ENCODE measurements around the gene DYNC2H1. TPM values are rescaled to one million over a fixed set of nuclear protein-coding genes. Genes with fewer than 3 reads are reported as not detected.

DYNC2H1 gene, protein sequence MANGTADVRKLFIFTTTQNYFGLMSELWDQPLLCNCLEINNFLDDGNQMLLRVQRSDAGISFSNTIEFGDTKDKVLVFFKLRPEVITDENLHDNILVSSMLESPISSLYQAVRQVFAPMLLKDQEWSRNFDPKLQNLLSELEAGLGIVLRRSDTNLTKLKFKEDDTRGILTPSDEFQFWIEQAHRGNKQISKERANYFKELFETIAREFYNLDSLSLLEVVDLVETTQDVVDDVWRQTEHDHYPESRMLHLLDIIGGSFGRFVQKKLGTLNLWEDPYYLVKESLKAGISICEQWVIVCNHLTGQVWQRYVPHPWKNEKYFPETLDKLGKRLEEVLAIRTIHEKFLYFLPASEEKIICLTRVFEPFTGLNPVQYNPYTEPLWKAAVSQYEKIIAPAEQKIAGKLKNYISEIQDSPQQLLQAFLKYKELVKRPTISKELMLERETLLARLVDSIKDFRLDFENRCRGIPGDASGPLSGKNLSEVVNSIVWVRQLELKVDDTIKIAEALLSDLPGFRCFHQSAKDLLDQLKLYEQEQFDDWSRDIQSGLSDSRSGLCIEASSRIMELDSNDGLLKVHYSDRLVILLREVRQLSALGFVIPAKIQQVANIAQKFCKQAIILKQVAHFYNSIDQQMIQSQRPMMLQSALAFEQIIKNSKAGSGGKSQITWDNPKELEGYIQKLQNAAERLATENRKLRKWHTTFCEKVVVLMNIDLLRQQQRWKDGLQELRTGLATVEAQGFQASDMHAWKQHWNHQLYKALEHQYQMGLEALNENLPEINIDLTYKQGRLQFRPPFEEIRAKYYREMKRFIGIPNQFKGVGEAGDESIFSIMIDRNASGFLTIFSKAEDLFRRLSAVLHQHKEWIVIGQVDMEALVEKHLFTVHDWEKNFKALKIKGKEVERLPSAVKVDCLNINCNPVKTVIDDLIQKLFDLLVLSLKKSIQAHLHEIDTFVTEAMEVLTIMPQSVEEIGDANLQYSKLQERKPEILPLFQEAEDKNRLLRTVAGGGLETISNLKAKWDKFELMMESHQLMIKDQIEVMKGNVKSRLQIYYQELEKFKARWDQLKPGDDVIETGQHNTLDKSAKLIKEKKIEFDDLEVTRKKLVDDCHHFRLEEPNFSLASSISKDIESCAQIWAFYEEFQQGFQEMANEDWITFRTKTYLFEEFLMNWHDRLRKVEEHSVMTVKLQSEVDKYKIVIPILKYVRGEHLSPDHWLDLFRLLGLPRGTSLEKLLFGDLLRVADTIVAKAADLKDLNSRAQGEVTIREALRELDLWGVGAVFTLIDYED (N-terminal part only)
- total RNA-seq = 22.1 TPM
- long read RNA-seq, partial matches to known transcripts = 7 of 9 reads
- long read RNA-seq, other reads (novel, unspliced or antisense) = 2 of 9 reads

GRCh38 chr11:103108933-103109817, at the start of gene DYNC2H1:
Gene DYNC2H1 (plus strand): TSS chr11:103109426. CDS start chr11:103109575, 149 bp downstream.
- peak; percentile 100 for ATAC-seq

GRCh38 chr11:103061656-103062055, 47.6 kb upstream of the DYNC2H1 start:
- Histone ChIP-seq H3K27ac (no peak overlapping the region), H3K27me3 (ENCODE audit: low read depth) (no peaks in the 10 kb centered on the region), H3K36me3 (peaks cover 65% of the 10 kb centered on the region), H3K9me3 (no peaks in the 10 kb centered on the region), H3K4me1 (peaks cover under 1% of the 10 kb centered on the region), H3K4me3 (no peak overlapping the region)
- DNase-seq (no peak), ATAC-seq (no peak)
- intact Hi-C loops (cut with DNase I) = no loop called here
- TF ChIP-seq, protein P1, sequence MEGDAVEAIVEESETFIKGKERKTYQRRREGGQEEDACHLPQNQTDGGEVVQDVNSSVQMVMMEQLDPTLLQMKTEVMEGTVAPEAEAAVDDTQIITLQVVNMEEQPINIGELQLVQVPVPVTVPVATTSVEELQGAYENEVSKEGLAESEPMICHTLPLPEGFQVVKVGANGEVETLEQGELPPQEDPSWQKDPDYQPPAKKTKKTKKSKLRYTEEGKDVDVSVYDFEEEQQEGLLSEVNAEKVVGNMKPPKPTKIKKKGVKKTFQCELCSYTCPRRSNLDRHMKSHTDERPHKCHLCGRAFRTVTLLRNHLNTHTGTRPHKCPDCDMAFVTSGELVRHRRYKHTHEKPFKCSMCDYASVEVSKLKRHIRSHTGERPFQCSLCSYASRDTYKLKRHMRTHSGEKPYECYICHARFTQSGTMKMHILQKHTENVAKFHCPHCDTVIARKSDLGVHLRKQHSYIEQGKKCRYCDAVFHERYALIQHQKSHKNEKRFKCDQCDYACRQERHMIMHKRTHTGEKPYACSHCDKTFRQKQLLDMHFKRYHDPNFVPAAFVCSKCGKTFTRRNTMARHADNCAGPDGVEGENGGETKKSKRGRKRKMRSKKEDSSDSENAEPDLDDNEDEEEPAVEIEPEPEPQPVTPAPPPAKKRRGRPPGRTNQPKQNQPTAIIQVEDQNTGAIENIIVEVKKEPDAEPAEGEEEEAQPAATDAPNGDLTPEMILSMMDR (IDR thresholded peaks at IDR 0.05) = no peak

More at GRCh38 chr11:103108933-103109817, at the start of gene DYNC2H1:
- Histone ChIP-seq H3K9me3 (no peaks in the 10 kb centered on the region), H3K4me1 (peaks cover 19% of the 10 kb centered on the region), H3K36me3 (no peaks in the 10 kb centered on the region), H3K27ac (peak within 1 kb of the TSS; percentile 79), H3K27me3 (ENCODE audit: low read depth) (no peaks in the 10 kb centered on the region), H3K4me3 (peak within 1 kb of the TSS; percentile 57)
- DNase-seq = peak; percentile 93
- TF ChIP-seq, protein P1 (IDR thresholded peaks at IDR 0.05) = peak; percentile 63
- intact Hi-C loops (cut with DNase I) = no loop called here

DNA sequence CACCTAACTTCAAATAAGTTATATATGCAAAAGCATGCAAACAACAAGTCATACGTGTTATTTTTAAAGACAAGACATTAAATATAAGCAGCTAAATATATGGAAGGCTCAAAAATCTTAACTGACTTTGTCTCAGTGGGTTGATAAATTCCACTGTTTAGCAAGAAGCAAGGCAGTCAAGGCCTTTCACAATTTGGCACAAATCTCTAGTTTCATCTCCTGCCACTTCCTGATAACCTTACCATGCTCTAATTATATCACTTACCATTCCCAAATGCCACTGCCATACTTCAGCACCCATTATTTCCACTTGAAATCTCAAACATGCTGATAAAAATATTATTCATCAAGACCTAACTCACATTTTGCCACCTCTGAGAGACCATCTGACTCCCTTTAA, 42.1 kb upstream of the DYNC2H1 start:
- no peaks in the 10 kb centered on the region for H3K27me3 ChIP-seq (ENCODE audit: low read depth)
- no peak overlapping the region for H3K4me3 ChIP-seq
- no peak overlapping the region for H3K27ac ChIP-seq
- ATAC-seq (no peak), DNase-seq (no peak)
- H3K36me3 ChIP-seq = peaks cover 34% of the 10 kb centered on the region
- peaks cover 11% of the 10 kb centered on the region for H3K4me1 ChIP-seq
- intact Hi-C loops (cut with DNase I) = no loop called here
- no peaks in the 10 kb centered on the region for H3K9me3 ChIP-seq
- TF ChIP-seq, protein P1 (IDR thresholded peaks at IDR 0.05) = no peak

GRCh38 chr11:103069367-103069766, 39.9 kb upstream of the DYNC2H1 start:
- DNase-seq (no peak), ATAC-seq (no peak)
- TF ChIP-seq, protein P1 (IDR thresholded peaks at IDR 0.05) = no peak
- peaks cover 11% of the 10 kb centered on the region for H3K4me1 ChIP-seq
- H3K36me3 ChIP-seq = peaks cover 19% of the 10 kb centered on the region
- no peak overlapping the region for H3K27ac ChIP-seq
- intact Hi-C loops (cut with DNase I) = no loop called here
- no peaks in the 10 kb centered on the region for H3K9me3 ChIP-seq
- no peaks in the 10 kb centered on the region for H3K27me3 ChIP-seq (ENCODE audit: low read depth)
- no peak overlapping the region for H3K4me3 ChIP-seq

Measured in lower lobe of right lung (tissue), 2 donors.